ENCODE data around the gene AJAP1. TPM values are rescaled to one million over a fixed set of nuclear protein-coding genes. Genes with fewer than 3 reads are reported as not detected.

The AJAP1 gene
- total and polyA plus RNA-seq, 2 experiments from 2014 or later = not detected

GRCh38 chr1:4760088-4760487 lies 105.7 kb downstream of the AJAP1 start:
- H3K27me3 ChIP-seq (ENCODE audit: insufficient read depth) = no peaks in the 10 kb centered on the region
- H2AFZ ChIP-seq = no peak overlapping the region
- H3K27ac Mint-ChIP-seq = no peak overlapping the region
- H3K27me3 Mint-ChIP-seq (ENCODE audit: insufficient read depth, low read depth, poor library complexity) = no peaks in the 10 kb centered on the region
- H4K20me1 ChIP-seq (replicated peaks; ENCODE audit: insufficient read depth) = no peaks in the 10 kb centered on the region
- TF ChIP-seq CTCF (conservative IDR thresholded peaks at IDR 0.05; ENCODE audit: low read depth in 2 of 2) = no peak
- TF ChIP-seq ZNF114 (CRISPR knock-in tag; IDR thresholded peaks at IDR 0.05) = no peak
- TF ChIP-seq ZNF462 (CRISPR knock-in tag; IDR thresholded peaks at IDR 0.05) = no peak
- TF ChIP-seq REST (IDR thresholded peaks at IDR 0.05; ENCODE audit: unreplicated experiment) = no peak
- no peak for TF ChIP-seq CREB1 (CRISPR knock-in tag; IDR thresholded peaks at IDR 0.05; ENCODE audit: low read depth)
- TF ChIP-seq EZH2phosphoT487 (IDR thresholded peaks at IDR 0.05; ENCODE audit: unreplicated experiment) = no peak
- no peak for TF ChIP-seq STAT1 (IDR thresholded peaks at IDR 0.05; ENCODE audit: unreplicated experiment)
- no peak for TF ChIP-seq ETS1 (IDR thresholded peaks at IDR 0.05)
- no peak for TF ChIP-seq NANOG (IDR thresholded peaks at IDR 0.05; ENCODE audit: borderline replicate concordance)
- no peak for TF ChIP-seq POLR2AphosphoS5 (IDR thresholded peaks at IDR 0.05; ENCODE audit: low read depth)
- no peak for TF ChIP-seq ZNF331 (CRISPR knock-in tag; IDR thresholded peaks at IDR 0.05; ENCODE audit: low read depth)
- TF ChIP-seq JUNB (IDR thresholded peaks at IDR 0.05; ENCODE audit: unreplicated experiment) = no peak
- no peak for TF ChIP-seq EZH2 (IDR thresholded peaks at IDR 0.05; ENCODE audit: low read depth, unreplicated experiment)
- no peak overlapping the region for H3K27ac ChIP-seq (ENCODE audit: low read depth)
- H3K4me1 ChIP-seq (ENCODE audit: insufficient read depth) = no peaks in the 10 kb centered on the region
- ATAC-seq (no peak), DNase-seq (ENCODE audit: low spot score) (no peak)
- H3K36me3 ChIP-seq (ENCODE audit: insufficient read depth) = no peaks in the 10 kb centered on the region
- peaks cover 24% of the 10 kb centered on the region for H3K4me1 Mint-ChIP-seq
- no peaks in the 10 kb centered on the region for H3F3A ChIP-seq (replicated peaks; ENCODE audit: low read depth)
- H3K4me3 Mint-ChIP-seq = no peak overlapping the region
- no peaks in the 10 kb centered on the region for H3K79me2 ChIP-seq (replicated peaks; ENCODE audit: insufficient read depth)
- no peak overlapping the region for H3K4me2 ChIP-seq
- no peaks in the 10 kb centered on the region for H3K9me2 ChIP-seq (ENCODE audit: insufficient read depth)
- H3K4me3 ChIP-seq = no peak overlapping the region
- H3K36me3 Mint-ChIP-seq (ENCODE audit: low read depth) = peaks cover 14% of the 10 kb centered on the region
- peaks cover 15% of the 10 kb centered on the region for H3K9me3 Mint-ChIP-seq

Measured in GM23338 (cell line).